GM06990 (cell line): ENCODE measurements around the gene FGFR2.
"Not testable (repeated sequence)": the region's sequence is repeated elsewhere in the genome, so short reads cannot be mapped to it uniquely, and the experiment has no call there.

Source experiments
- DNase-seq: peaks from one replicate; pipeline ENCODE4 v3.0.0-alpha.2; 2011; ENCODE audit not compliant: insufficient read length; ENCODE audit errors: extremely low read depth
- H3K27me3 ChIP-seq: replicated peaks from 2 replicates; pipeline ENCODE4 v1.6.0; 2011; ENCODE audit warnings: low read length; ENCODE audit not compliant: control insufficient read depth, insufficient read depth
- H3K36me3 ChIP-seq: 2 replicates; pipeline ENCODE4 v1.5.1; 2011; ENCODE audit warnings: low read length; ENCODE audit not compliant: control insufficient read depth, insufficient read depth
- H3K4me3 ChIP-seq: replicated peaks from 2 replicates; pipeline ENCODE4 v1.5.1; 2011; ENCODE audit warnings: low read depth, mild to moderate bottlenecking, control low read depth, low read length
- CTCF ChIP-seq: IDR thresholded peaks from 2 replicates; pipeline ENCODE4 v1.5.1; 2011; ENCODE audit warnings: low read length, control low read depth, mild to moderate bottlenecking, inconsistent platforms; ENCODE audit not compliant: insufficient read depth, poor library complexity, severe bottlenecking

The FGFR2 gene

GRCh38 chr10:121559326-121560026, 38.8 kb downstream of the FGFR2 start:
- no peak for DNase-seq
- no peak overlapping the region for H3K4me3 ChIP-seq
- TF ChIP-seq CTCF = no peak

GRCh38 chr10:121558238-121558637, 40.0 kb downstream of the FGFR2 start:
- Histone ChIP-seq H3K27me3 (no peaks in the 10 kb centered on the region; the same call in 1 of the 2 replicates), H3K36me3 (no peaks in the 10 kb centered on the region), H3K4me3 (no peak overlapping the region)
- no peak for TF ChIP-seq CTCF
- DNase-seq = no peak

More at GRCh38 chr10:121559326-121560026, 38.8 kb downstream of the FGFR2 start:
- H3K36me3 ChIP-seq = no peaks in the 10 kb centered on the region
- H3K27me3 ChIP-seq = no peaks in the 10 kb centered on the region; the same call in 1 of the 2 replicates

- TF ChIP-seq CTCF = no peak
- no peak for DNase-seq
- H3K4me3 ChIP-seq = no peak overlapping the region
- H3K36me3 ChIP-seq = no peaks in the 10 kb centered on the region
- H3K27me3 ChIP-seq = no peaks in the 10 kb centered on the region; the same call in 1 of the 2 replicates
These were observed 41.2 kb downstream of the FGFR2 start for GRCh38 chr10:121556918-121557573.

- DNase-seq = no peak
- no peak overlapping the region for H3K4me3 ChIP-seq
- no peak for TF ChIP-seq CTCF
These were observed 41.8 kb downstream of the FGFR2 start for GRCh38 chr10:121556455-121556854.

GRCh38 chr10:121554916-121555315, 43.3 kb downstream of the FGFR2 start:
- not testable (repeated sequence) for H3K27me3 ChIP-seq, H3K36me3 ChIP-seq, H3K4me3 ChIP-seq, DNase-seq

More at GRCh38 chr10:121556455-121556854, 41.8 kb downstream of the FGFR2 start:
- no peaks in the 10 kb centered on the region for H3K36me3 ChIP-seq
- H3K27me3 ChIP-seq = no peaks in the 10 kb centered on the region; the same call in 1 of the 2 replicates

- Histone ChIP-seq H3K36me3 (no peaks in the 10 kb centered on the region), H3K4me3 (no peak overlapping the region), H3K27me3 (no peaks in the 10 kb centered on the region; the same call in 1 of the 2 replicates)
- DNase-seq = no peak
- TF ChIP-seq CTCF = no peak
These were observed 44.6 kb downstream of the FGFR2 start for GRCh38 chr10:121553511-121554264.
